SK-N-SH (cell line): ENCODE data around the gene PDYN. TPM values are rescaled to one million over a fixed set of nuclear protein-coding genes. Genes with fewer than 3 reads are reported as not detected.

ENCODE experiments used
- CTCF ChIA-PET: fragments of 300-600, 350-600 bp; formaldehyde crosslinking; extraction: SDS; loops from one replicate; lab custom pipeline; 2021; lab: Yijun Ruan, JAX
- POLR2A ChIA-PET: fragments of 350-600 bp; sonication (Branson Sonifier 250); formaldehyde crosslinking; extraction: SDS; loops from one replicate; lab custom pipeline; 2020; ENCODE audit warnings: antibody characterized with exemption, inconsistent platforms; lab: Yijun Ruan, JAX
- DNase-seq: peaks from one replicate; pipeline ENCODE4 v3.0.0; 2012
- H2AFZ ChIP-seq: fragments of 200-600 bp; sonication (generic); 2 replicates; pipeline ENCODE4 v1.8.1; 2016; ENCODE audit warnings: antibody characterized with exemption, mild to moderate bottlenecking, low read depth
- H3F3A ChIP-seq: fragments of 200-600 bp; sonication (generic); replicated peaks from 2 replicates; pipeline ENCODE3; 2016; ENCODE audit warnings: antibody characterized with exemption, mild to moderate bottlenecking; ENCODE audit not compliant: insufficient read depth
- H3K27ac ChIP-seq, 2 experiments: fragments of 200-500 bp in 1 of 2; fragments of 200-600 bp in 1 of 2; sonication (Bioruptor generic) in 1 of 2; sonication (generic), shearing (Covaris generic) in 1 of 2; 2 replicates each; pipeline versions ENCODE4 v1.5.1 to v1.6.1; 2014 to 2016; ENCODE audit warnings: low read depth in 2 of 2, inconsistent platforms in 1 of 2, low read length in 1 of 2, mild to moderate bottlenecking in 1 of 2, mixed read lengths in 1 of 2
- H3K27me3 ChIP-seq: fragments of 200-600 bp; sonication (generic), shearing (Covaris generic); 2 replicates; pipeline ENCODE4 v1.6.1; 2016; ENCODE audit warnings: mixed run types; ENCODE audit not compliant: insufficient read depth
- H3K36me3 ChIP-seq, 2 experiments: fragments of 200-500 bp in 1 of 2; fragments of 200-600 bp in 1 of 2; sonication (Bioruptor generic) in 1 of 2; sonication (generic) in 1 of 2; replicated peaks in 1 of 2; 2 replicates each; pipeline versions ENCODE3 to v1.5.1; 2014 to 2016; ENCODE audit warnings: low read length in 1 of 2, mild to moderate bottlenecking in 1 of 2; ENCODE audit not compliant: insufficient read depth in 2 of 2, control insufficient read depth in 1 of 2
- H3K4me1 ChIP-seq, 2 experiments: fragments of 200-500 bp in 1 of 2; fragments of 200-600 bp in 1 of 2; sonication (Bioruptor generic) in 1 of 2; sonication (generic), shearing (Covaris generic) in 1 of 2; 2 replicates each; pipeline versions ENCODE4 v1.5.1 to v1.6.1; 2014 to 2016; ENCODE audit warnings: low read depth in 1 of 2, low read length in 1 of 2, mixed run types in 1 of 2; ENCODE audit not compliant: insufficient read depth in 2 of 2, control insufficient read depth in 1 of 2
- H3K4me2 ChIP-seq: fragments of 200-600 bp; sonication (generic), shearing (Covaris generic); 2 replicates; pipeline ENCODE4 v1.6.1; 2017; ENCODE audit warnings: mixed run types
- H3K4me3 ChIP-seq, 2 experiments: fragments of 200-500 bp in 1 of 2; fragments of 200-600 bp in 1 of 2; sonication (Bioruptor generic) in 1 of 2; sonication (generic), shearing (Covaris generic) in 1 of 2; 2 replicates each; pipeline versions ENCODE4 v1.5.1 to v1.8.1; 2014 to 2016; ENCODE audit warnings: low read depth in 2 of 2, inconsistent platforms in 1 of 2, low read length in 1 of 2, mild to moderate bottlenecking in 1 of 2, mixed read lengths in 1 of 2, moderate library complexity in 1 of 2
- H3K79me2 ChIP-seq: fragments of 200-600 bp; sonication (generic); 2 replicates; pipeline ENCODE4 v1.8.1; 2017; ENCODE audit warnings: mild to moderate bottlenecking; ENCODE audit not compliant: insufficient read depth
- H3K9ac ChIP-seq: fragments of 200-600 bp; sonication (generic); 2 replicates; pipeline ENCODE4 v1.6.1; 2017; ENCODE audit warnings: mixed run types
- H3K9me2 ChIP-seq: fragments of 200-600 bp; sonication (generic); 2 replicates; pipeline ENCODE4 v1.6.1; 2017; ENCODE audit warnings: mixed run types
- H3K9me3 ChIP-seq: fragments of 200-600 bp; sonication (generic); 2 replicates; pipeline ENCODE4 v1.6.1; 2017; ENCODE audit warnings: mixed run types, mild to moderate bottlenecking, moderate library complexity
- H4K20me1 ChIP-seq: fragments of 200-600 bp; sonication (generic); 2 replicates; pipeline ENCODE4 v1.6.1; 2017; ENCODE audit warnings: mild to moderate bottlenecking, mixed run types; ENCODE audit not compliant: insufficient read depth
- EP300 ChIP-seq, 2 experiments: IDR thresholded peaks; 2 replicates each; pipeline versions ENCODE4 v1.4.0 to v1.6.1; 2012; ENCODE audit warnings: borderline replicate concordance in 1 of 2, low read depth in 1 of 2, low read length in 1 of 2
- EZH2phosphoT487 ChIP-seq: fragments of 200-600 bp; sonication (generic); IDR thresholded peaks from 2 replicates; pipeline ENCODE4 v1.6.1; 2017; ENCODE audit warnings: low read depth, mixed run types, mild to moderate bottlenecking, antibody characterized with exemption, moderate library complexity, borderline replicate concordance
- FOSL2 ChIP-seq: IDR thresholded peaks from 2 replicates; pipeline ENCODE4 v1.4.0; 2012; ENCODE audit warnings: low read depth, mild to moderate bottlenecking, moderate library complexity, borderline replicate concordance
- GABPA ChIP-seq: IDR thresholded peaks from 2 replicates; pipeline ENCODE4 v1.4.0; 2012; ENCODE audit warnings: low read depth, mild to moderate bottlenecking
- GATA2 ChIP-seq: sonication (generic); formaldehyde crosslinking; IDR thresholded peaks from 2 replicates; pipeline ENCODE4 v1.5.0; 2020; ENCODE audit warnings: mild to moderate bottlenecking, missing genetic modification reagents
- MEF2A ChIP-seq: IDR thresholded peaks from 2 replicates; pipeline ENCODE4 v1.4.0; 2012; ENCODE audit warnings: low read depth, borderline replicate concordance
- NFIC ChIP-seq: IDR thresholded peaks from 2 replicates; pipeline ENCODE4 v1.4.0; 2012; ENCODE audit warnings: borderline replicate concordance
- RAD21 ChIP-seq: IDR thresholded peaks from 2 replicates; pipeline ENCODE4 v1.6.1; 2012; ENCODE audit warnings: mild to moderate bottlenecking, low read length
- RCOR1 ChIP-seq: fragments of 150-350 bp; IDR thresholded peaks from 2 replicates; pipeline ENCODE4 v1.6.1; 2017; ENCODE audit warnings: antibody characterized with exemption, low read length
- TAF1 ChIP-seq: IDR thresholded peaks from 2 replicates; pipeline ENCODE4 v1.6.1; 2012; ENCODE audit warnings: low read depth, mild to moderate bottlenecking, low read length, moderate library complexity, borderline replicate concordance
- TCF12 ChIP-seq: IDR thresholded peaks from 2 replicates; pipeline ENCODE4 v1.4.0; 2012
- TEAD4 ChIP-seq: IDR thresholded peaks from 2 replicates; pipeline ENCODE4 v1.4.0; 2012; ENCODE audit warnings: mild to moderate bottlenecking, borderline replicate concordance; ENCODE audit not compliant: insufficient read depth
- YY1 ChIP-seq: IDR thresholded peaks from 2 replicates; pipeline ENCODE4 v1.4.0; 2012; ENCODE audit warnings: low read depth, mild to moderate bottlenecking
- WGBS: methylation state at CpG from one replicate; pipeline ENCODE4 v1.1.6; 2017; ENCODE audit warnings: low lambda C conversion rate; 5-methylcytosine and 5-hydroxymethylcytosine counted together
- polyA plus RNA-seq, 3 experiments: library from polyadenylated mRNA; depleted of rRNA; stranded (reverse); fragments of >200 nt; gene quantifications; 2 replicates each; pipeline ENCODE4 v1.2.3, GENCODE V29; 2012
- TF ChIP-seq, protein P1 (sequence below): fragments of 200-600 bp; sonication (generic); IDR thresholded peaks from 2 replicates; pipeline ENCODE4 v1.6.1; 2017; ENCODE audit warnings: antibody characterized with exemption, mild to moderate bottlenecking, moderate library complexity
- TF ChIP-seq, protein P2 (sequence below): IDR thresholded peaks from 2 replicates; pipeline ENCODE4 v1.4.0; 2012; ENCODE audit warnings: low read depth, borderline replicate concordance
- TF ChIP-seq, protein P3 (sequence below): fragments of 150-350 bp; IDR thresholded peaks from 2 replicates; pipeline ENCODE4 v1.6.1; 2017; ENCODE audit warnings: antibody characterized with exemption, low read length, low read depth, borderline replicate concordance

The PDYN gene
- polyA plus RNA-seq, 1 of the 3 experiments (the other 2 are of a cell fraction): not detected

DNA sequence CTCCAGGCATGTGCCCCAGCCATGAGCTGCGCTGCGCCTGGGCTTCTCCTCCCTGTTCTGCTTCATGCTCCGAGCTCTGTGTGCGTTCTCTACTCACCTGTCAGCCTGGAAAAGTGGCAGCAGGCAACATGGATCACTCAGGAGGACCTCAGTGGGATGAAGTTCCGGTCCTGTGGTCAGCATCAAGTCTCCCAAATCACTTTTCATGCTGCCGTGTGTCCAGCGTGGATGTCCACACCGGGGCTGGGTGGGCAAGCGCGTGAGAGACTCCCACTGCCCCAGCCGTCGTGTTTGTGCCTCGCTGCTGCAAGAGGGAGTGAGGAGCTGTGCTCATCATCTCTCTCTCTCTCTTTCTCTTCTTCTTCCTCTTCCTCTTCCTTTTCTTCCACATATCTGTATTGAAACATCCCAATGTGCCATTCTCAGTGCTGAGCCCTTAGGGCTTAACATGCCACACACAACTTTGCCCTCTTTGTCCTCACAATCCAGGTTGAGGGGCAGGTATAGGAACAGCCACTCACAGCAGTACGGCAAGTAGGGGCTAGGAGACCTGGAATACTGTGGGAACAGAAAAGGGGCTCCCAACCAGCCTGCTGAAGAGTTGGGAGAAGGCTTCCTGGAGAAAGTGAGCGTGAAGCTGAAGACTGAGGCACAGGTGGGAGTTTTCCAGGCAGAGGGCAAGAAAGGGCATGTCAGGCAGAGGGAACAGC is 3.8 kb upstream of the PDYN start:
- H3K27me3 ChIP-seq: peaks cover 40% of the 10 kb centered on the region
- no peaks in the 10 kb centered on the region for H3K4me1 ChIP-seq
- no peak overlapping the region for H3K4me3 ChIP-seq
- no peak overlapping the region for H3K4me2 ChIP-seq
- no peaks in the 10 kb centered on the region for H3K9me3 ChIP-seq
- ChIA-PET CTCF (interaction anchor here (1.1 to 2.2 kb wide), 2 partner anchors 9 to 32 kb away, joined by 3 to 8 read pairs; no protein-coding TSS in a partner anchor), POLR2A (no interaction called here)
- H3K79me2 ChIP-seq: no peaks in the 10 kb centered on the region
- H3K9ac ChIP-seq: no peak overlapping the region
- 45% methylated on average over 15 of the region's 15 CpGs for WGBS
- H3F3A ChIP-seq: no peaks in the 10 kb centered on the region
- H4K20me1 ChIP-seq: no peaks in the 10 kb centered on the region
- H3K36me3 ChIP-seq: no peaks in the 10 kb centered on the region
- H2AFZ ChIP-seq: no peak overlapping the region
- TF ChIP-seq TEAD4 (no peak), TCF12 (no peak), FOSL2 (no peak), GABPA (no peak), RCOR1 (no peak), MEF2A (no peak), RAD21 (no peak), GATA2 (CRISPR knock-in tag) (no peak), YY1 (no peak), EP300 (IDR thresholded peaks at IDR 0.05; ENCODE audit: borderline replicate concordance in 1 of 2, low read depth in 1 of 2, low read length in 1 of 2) (no peak), TAF1 (no peak), EZH2phosphoT487 (no peak), NFIC (no peak)
- TF ChIP-seq, protein P1, sequence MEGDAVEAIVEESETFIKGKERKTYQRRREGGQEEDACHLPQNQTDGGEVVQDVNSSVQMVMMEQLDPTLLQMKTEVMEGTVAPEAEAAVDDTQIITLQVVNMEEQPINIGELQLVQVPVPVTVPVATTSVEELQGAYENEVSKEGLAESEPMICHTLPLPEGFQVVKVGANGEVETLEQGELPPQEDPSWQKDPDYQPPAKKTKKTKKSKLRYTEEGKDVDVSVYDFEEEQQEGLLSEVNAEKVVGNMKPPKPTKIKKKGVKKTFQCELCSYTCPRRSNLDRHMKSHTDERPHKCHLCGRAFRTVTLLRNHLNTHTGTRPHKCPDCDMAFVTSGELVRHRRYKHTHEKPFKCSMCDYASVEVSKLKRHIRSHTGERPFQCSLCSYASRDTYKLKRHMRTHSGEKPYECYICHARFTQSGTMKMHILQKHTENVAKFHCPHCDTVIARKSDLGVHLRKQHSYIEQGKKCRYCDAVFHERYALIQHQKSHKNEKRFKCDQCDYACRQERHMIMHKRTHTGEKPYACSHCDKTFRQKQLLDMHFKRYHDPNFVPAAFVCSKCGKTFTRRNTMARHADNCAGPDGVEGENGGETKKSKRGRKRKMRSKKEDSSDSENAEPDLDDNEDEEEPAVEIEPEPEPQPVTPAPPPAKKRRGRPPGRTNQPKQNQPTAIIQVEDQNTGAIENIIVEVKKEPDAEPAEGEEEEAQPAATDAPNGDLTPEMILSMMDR: no peak
- TF ChIP-seq, protein P2, sequence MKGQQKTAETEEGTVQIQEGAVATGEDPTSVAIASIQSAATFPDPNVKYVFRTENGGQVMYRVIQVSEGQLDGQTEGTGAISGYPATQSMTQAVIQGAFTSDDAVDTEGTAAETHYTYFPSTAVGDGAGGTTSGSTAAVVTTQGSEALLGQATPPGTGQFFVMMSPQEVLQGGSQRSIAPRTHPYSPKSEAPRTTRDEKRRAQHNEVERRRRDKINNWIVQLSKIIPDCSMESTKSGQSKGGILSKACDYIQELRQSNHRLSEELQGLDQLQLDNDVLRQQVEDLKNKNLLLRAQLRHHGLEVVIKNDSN: no peak
- TF ChIP-seq, protein P3, sequence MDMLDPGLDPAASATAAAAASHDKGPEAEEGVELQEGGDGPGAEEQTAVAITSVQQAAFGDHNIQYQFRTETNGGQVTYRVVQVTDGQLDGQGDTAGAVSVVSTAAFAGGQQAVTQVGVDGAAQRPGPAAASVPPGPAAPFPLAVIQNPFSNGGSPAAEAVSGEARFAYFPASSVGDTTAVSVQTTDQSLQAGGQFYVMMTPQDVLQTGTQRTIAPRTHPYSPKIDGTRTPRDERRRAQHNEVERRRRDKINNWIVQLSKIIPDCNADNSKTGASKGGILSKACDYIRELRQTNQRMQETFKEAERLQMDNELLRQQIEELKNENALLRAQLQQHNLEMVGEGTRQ: no peak
- H3K9me2 ChIP-seq: no peaks in the 10 kb centered on the region
- DNase-seq: no peak
- no peak overlapping the region for H3K27ac ChIP-seq
